Tibial artery (tissue), 4 donors: Measurements from ENCODE around the gene ZMIZ1.

Experiments
- DNase-seq, 2 donors: peaks; one replicate each; pipeline ENCODE4 v3.0.0-alpha.2; 2019
- H3K27ac ChIP-seq, 2 donors: fragments of 200-600 bp; sonication (generic) in 1 of 2; 1 replicate in 1 of 2; 2 replicates in 1 of 2; pipeline ENCODE4 v1.5.1; 2018 to 2019; ENCODE audit warnings: mild to moderate bottlenecking in 1 of 2
- H3K27me3 ChIP-seq, 2 donors: fragments of 200-600 bp; sonication (generic) in 1 of 2; one replicate each; pipeline versions ENCODE4 v1.5.1 to v1.6.0; 2016 to 2019
- H3K36me3 ChIP-seq, 3 donors: fragments of 200-600 bp; sonication (generic) in 2 of 3; one replicate each; pipeline ENCODE4 v1.5.1; 2016 to 2019; ENCODE audit warnings: mild to moderate bottlenecking in 2 of 3
- H3K4me1 ChIP-seq, 4 donors: fragments of 200-600 bp; sonication (generic) in 2 of 4; 1 replicate in 3 of 4; 2 replicates in 1 of 4; pipeline ENCODE4 v1.5.1; 2016 to 2019
- H3K4me3 ChIP-seq, 2 donors: fragments of 200-600 bp; sonication (generic) in 1 of 2; 1 replicate in 1 of 2; 2 replicates in 1 of 2; pipeline ENCODE4 v1.5.1; 2018 to 2019; ENCODE audit warnings: mild to moderate bottlenecking in 2 of 2
- H3K9me3 ChIP-seq, 3 donors: fragments of 200-600 bp; sonication (generic) in 1 of 3; one replicate each; pipeline ENCODE4 v1.5.1; 2016 to 2019
- CTCF ChIP-seq, 2 experiments: fragments of 200-600 bp in 1 of 2; fragments of 450-650 bp in 1 of 2; IDR thresholded peaks; one replicate each; pipeline ENCODE4 v1.5.1; 2017 to 2019; ENCODE audit warnings: antibody characterized with exemption in 2 of 2, mild to moderate bottlenecking in 1 of 2, moderate library complexity in 1 of 2
- intact Hi-C: fragments of 100-400 bp; cut with DNase I; formaldehyde crosslinking; loops from one replicate; pipeline ENCODE4 v1.15.0; 2023; ENCODE audit warnings: low total_unique reads

Gene ZMIZ1

GRCh38 chr10:79102498-79102874, 33.7 kb downstream of the ZMIZ1 start:
- no peaks in the 10 kb centered on the region for H3K9me3 ChIP-seq
- H3K27ac ChIP-seq, result peak overlapping the region; percentile 77 to 82
- intact Hi-C loops, result no loop called here
- H3K4me3 ChIP-seq, result no peak overlapping the region
- peaks cover 8 to 91% (median 68%) of the 10 kb centered on the region in 4 donors for H3K4me1 ChIP-seq
- TF ChIP-seq CTCF (IDR thresholded peaks at IDR 0.05), result no peak
- DNase-seq, result peak; percentile 55 to 78
- H3K27me3 ChIP-seq, result no peaks in the 10 kb centered on the region
- no peaks in the 10 kb centered on the region for H3K36me3 ChIP-seq

- no peaks in the 10 kb centered on the region for H3K36me3 ChIP-seq
- H3K4me3 ChIP-seq, result no peak overlapping the region
- H3K9me3 ChIP-seq, result no peaks in the 10 kb centered on the region
- no peaks in the 10 kb centered on the region for H3K27me3 ChIP-seq
- no peak for TF ChIP-seq CTCF (IDR thresholded peaks at IDR 0.05)
- DNase-seq, result no peak
- H3K4me1 ChIP-seq, result peaks cover 8 to 91% (median 61%) of the 10 kb centered on the region in 4 donors
- H3K27ac ChIP-seq, result peak overlapping the region; percentile 77 to 82
- intact Hi-C loops, result no loop called here
These were observed 34.4 kb downstream of the ZMIZ1 start for GRCh38 chr10:79103129-79103528.

- no peak for TF ChIP-seq CTCF (IDR thresholded peaks at IDR 0.05)
- Histone ChIP-seq H3K27ac (peak overlapping the region; percentile 77 to 82), H3K27me3 (no peaks in the 10 kb centered on the region), H3K4me1 (peaks cover 8 to 88% (median 58%) of the 10 kb centered on the region in 4 donors), H3K36me3 (no peaks in the 10 kb centered on the region), H3K9me3 (no peaks in the 10 kb centered on the region), H3K4me3 (no peak overlapping the region)
- intact Hi-C loops, result no loop called here
- DNase-seq, result peak in 1 of 2 donors; percentile 87
These were observed 34.8 kb downstream of the ZMIZ1 start for GRCh38 chr10:79103585-79103984.

GRCh38 chr10:79105150-79105739, 36.5 kb downstream of the ZMIZ1 start:
- peaks cover 8 to 81% (median 47%) of the 10 kb centered on the region in 4 donors for H3K4me1 ChIP-seq
- intact Hi-C loops, result no loop called here
- DNase-seq, result no peak
- no peaks in the 10 kb centered on the region for H3K27me3 ChIP-seq
- H3K27ac ChIP-seq, result peak overlapping the region in 1 of 2 donors; percentile 82
- TF ChIP-seq CTCF (IDR thresholded peaks at IDR 0.05), result no peak
- H3K4me3 ChIP-seq, result no peak overlapping the region
- H3K36me3 ChIP-seq, result peaks cover 0 to 1% (median 0%) of the 10 kb centered on the region in 3 donors
- H3K9me3 ChIP-seq, result no peaks in the 10 kb centered on the region

GRCh38 chr10:79105818-79106217, 37.1 kb downstream of the ZMIZ1 start:
- no peak overlapping the region for H3K27ac ChIP-seq
- no peak for DNase-seq
- no peak for TF ChIP-seq CTCF (IDR thresholded peaks at IDR 0.05)
- H3K36me3 ChIP-seq, result peaks cover 0 to 7% (median 0%) of the 10 kb centered on the region in 3 donors
- no peaks in the 10 kb centered on the region for H3K9me3 ChIP-seq
- H3K4me3 ChIP-seq, result no peak overlapping the region
- H3K4me1 ChIP-seq, result peaks cover 8 to 75% (median 43%) of the 10 kb centered on the region in 4 donors
- H3K27me3 ChIP-seq, result no peaks in the 10 kb centered on the region
- intact Hi-C loops, result no loop called here
